ENCODE measurements around the gene PGAP3.

PGAP3 gene

DNA sequence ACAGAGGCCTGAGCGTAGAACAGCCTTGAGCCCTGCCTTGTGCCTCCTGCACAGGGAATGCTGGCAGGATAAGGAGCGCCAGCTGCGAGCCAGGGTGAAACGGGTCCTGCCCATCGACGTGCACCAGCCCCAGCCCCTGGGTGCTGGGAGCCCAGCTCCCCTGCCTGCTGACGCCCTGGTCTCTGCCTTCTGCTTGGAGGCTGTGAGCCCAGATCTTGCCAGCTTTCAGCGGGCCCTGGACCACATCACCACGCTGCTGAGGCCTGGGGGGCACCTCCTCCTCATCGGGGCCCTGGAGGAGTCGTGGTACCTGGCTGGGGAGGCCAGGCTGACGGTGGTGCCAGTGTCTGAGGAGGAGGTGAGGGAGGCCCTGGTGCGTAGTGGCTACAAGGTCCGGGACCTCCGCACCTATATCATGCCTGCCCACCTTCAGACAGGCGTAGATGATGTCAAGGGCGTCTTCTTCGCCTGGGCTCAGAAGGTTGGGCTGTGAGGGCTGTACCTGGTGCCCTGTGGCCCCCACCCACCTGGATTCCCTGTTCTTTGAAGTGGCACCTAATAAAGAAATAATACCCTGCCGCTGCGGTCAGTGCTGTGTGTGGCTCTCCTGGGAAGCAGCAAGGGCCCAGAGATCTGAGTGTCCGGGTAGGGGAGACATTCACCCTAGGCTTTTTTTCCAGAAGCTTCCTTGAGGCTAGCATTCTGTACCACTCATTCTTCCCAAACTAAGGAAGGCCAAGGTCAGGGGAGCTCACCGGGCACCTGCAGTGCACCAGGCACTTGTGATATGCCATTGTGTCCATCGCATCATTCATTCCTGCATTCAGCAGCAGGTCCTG lies 17.7 kb downstream of the PGAP3 start:
- DNase-seq, result no peak

DNA sequence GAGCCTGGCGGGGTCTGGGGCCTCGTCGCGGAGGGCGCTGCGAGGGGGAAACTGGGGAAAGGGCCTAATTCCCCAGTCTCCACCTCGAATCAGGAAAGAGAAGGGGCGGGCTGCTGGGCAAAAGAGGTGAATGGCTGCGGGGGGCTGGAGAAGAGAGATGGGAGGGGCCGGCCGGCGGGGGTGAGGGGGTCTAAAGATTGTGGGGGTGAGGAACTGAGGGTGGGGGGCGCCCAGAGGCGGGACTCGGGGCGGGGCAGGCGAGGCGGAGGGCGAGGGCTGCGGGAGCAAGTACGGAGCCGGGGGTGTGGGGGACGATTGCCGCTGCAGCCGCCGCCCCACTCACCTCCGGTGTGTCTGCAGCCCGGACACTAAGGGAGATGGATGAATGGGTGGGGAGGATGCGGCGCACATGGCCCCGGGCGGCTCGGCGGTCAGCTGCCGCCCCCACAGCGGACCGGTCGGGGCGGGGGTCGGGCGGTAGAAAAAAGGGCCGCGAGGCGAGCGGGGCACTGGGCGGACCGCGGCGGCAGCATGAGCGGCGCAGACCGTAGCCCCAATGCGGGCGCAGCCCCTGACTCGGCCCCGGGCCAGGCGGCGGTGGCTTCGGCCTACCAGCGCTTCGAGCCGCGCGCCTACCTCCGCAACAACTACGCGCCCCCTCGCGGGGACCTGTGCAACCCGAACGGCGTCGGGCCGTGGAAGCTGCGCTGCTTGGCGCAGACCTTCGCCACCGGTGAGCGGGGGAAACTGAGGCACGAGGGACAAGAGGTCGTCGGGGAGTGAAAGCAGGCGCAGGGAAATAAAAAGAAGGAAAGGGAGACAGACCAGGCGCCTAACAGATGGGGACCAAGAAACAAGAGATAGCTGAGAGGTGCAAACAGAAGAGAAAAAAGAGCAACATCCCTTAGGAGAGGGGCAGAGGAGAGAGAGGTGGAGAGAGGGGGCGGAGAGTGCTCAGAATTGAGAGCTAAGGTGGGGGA lies 19.6 kb downstream of the PGAP3 start, which contains the start of gene PNMT:
TSS of gene PNMT (plus strand) at position 509 of the 980 bp plus-strand sequence. CDS start at position 532, 23 bp downstream.
- peak; percentile 71 for DNase-seq

DNA sequence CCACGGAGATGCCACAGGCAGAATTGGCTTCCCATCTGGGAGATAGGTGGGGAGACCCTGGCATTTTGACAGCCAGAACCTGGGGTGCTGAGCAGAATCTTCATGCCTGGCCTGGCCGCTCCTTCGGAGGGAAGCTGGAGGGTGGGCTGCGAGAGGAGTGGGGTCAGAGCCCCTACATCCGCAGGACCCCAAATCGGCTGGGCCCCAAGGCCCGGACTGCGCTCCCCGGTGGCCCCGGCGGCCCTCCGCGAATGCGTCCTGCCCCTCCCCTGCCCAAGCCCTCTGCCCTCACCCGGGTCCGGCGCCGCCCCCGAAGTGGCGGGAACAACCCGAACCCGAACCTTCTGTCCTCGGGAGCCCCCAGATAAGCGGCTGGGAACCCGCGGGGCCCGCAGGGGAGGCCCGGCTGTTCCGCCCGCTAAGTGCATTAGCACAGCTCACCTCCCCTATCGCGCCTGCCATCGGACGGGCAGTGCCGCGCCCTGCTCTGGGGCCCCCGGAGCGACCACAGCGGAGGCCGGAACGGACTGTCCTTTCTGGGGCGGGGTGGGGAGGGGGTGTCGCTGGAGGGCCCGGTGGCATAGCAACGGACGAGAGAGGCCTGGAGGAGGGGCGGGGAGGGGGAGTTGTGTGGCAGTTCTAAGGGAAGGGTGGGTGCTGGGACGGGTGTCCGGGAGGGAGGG lies 20.5 kb downstream of the PGAP3 start:
- DNase-seq, result no peak

DNA sequence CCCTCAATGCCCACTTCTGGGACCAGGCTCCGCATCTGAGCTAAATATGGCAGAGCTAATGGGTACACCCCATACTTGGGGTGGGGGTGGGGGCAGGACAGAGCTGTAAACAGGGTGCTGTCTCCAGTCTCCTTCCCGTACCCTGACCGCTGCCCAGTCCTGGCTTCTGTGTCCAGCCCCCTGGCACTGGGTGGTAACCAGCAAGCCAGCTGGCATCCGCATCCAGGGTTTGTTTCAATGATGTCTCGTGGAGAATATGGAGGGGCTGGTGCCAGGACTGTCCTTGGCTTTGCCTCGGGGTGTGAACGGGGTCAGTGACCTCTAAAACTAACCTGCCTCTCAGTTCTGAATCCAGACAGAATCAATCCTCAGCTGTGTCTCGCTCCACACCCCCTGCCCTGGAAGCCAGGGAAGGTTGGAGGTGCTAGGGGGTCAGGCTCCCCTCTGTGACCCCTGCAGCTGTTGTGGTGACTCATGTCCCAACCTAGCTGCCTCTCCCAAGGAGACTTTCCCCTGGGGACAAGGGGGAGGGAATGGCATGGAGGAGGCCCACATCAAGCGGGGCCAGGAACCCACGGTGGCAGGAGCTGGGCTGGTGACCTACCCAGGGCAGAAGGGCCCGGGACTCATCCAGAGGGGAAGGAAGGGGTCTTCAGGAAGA lies 21.1 kb downstream of the PGAP3 start:
- no peak for DNase-seq

GRCh38 chr17:39666231-39666600 lies 21.6 kb downstream of the PGAP3 start:
- DNase-seq, result no peak

- no peak for DNase-seq
Measured at GRCh38 chr17:39665642-39666224, 22.1 kb downstream of the PGAP3 start.

DNA sequence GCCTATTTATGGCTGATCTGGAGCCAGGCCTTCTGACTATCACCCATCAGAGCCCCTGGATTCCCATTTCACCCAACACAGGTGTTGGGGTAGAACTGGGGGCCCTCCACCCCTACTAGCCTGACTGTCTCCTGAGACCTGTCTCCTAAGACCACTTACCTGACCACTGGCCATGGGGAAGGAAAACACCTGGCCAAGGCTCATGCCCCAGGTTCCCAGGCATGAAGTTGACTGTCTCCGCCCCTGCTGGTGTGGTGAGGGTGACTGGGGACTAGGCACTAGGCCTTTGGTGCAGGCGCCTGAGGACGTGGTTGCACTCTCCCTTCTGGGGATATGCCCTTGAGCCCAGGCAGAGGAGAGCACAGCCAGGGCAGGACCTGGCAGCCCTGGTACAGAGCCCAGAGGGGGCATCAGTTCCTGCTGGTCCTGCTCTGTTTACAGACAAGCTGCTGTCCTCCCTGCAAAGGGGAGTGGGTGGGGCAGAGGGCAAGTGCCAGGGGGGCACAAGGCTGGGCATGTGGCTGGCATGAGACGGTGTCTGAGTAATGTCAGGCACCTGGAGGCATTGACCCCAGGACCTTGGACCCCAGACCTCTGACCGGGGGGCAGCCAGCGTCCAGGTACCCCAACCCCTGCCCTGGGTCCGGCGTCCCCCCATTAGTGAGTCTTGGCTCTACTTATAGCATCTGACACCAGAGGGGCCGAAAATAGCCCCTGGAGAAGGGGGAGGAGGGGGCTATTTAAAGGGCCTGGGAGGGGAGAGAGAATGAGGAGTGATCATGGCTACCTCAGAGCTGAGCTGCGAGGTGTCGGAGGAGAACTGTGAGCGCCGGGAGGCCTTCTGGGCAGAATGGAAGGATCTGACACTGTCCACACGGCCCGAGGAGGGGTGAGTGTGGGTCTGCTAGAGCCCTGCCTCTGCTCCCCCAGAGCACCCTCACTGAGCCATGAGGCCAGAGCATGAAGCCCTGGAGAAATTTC lies 23.0 kb downstream of the PGAP3 start, which contains the start of gene TCAP:
TSS of gene TCAP (plus strand) at position 769 of the 981 bp plus-strand sequence. CDS start at position 780, 11 bp downstream.
- DNase-seq, result no peak

DNA sequence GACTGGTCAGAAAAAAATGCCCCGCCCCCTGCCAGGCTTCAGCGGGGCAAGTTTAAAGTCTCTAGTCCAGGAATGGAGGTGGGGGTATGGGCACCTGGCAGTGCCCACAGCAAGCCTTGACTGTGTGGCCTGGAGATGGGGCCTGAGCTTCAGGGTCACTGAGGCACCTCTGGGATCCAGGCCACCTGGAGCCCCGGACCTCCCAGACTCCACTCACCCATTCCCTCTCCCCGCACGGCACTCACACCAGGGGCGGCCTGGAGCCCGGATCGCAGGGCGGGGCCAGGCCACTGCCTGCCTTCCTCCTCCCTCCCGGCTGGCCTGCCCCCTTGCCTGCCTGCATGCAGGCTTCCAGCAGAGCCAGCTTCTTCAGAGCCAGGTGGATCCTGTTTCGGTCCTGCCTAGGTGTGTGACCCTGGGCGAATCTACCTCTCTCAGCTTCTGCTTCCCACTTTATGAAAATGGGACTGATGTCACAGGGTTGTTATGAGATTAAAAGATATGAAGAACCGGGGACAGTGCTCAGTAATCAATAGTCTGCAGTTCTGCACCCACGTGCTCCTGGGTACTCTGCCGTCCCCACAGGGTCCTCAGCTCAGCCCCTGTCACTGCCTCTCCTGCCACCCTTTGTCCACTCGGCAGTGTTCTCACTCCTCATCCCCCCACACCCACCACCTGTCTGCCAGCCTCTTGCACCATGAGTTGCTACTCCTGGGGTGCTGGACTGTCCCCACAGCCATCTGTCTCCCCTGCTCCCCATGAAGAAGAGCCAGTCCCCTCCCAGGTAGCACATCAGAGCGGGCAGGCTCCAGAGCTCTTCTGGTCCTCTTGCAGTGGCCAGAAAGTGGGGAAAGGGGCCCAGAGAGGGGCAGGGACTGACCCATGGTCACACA lies 23.9 kb downstream of the PGAP3 start:
- no peak for DNase-seq

GRCh38 chr17:39663340-39663687 lies 24.5 kb downstream of the PGAP3 start:
- DNase-seq, result no peak

DNA sequence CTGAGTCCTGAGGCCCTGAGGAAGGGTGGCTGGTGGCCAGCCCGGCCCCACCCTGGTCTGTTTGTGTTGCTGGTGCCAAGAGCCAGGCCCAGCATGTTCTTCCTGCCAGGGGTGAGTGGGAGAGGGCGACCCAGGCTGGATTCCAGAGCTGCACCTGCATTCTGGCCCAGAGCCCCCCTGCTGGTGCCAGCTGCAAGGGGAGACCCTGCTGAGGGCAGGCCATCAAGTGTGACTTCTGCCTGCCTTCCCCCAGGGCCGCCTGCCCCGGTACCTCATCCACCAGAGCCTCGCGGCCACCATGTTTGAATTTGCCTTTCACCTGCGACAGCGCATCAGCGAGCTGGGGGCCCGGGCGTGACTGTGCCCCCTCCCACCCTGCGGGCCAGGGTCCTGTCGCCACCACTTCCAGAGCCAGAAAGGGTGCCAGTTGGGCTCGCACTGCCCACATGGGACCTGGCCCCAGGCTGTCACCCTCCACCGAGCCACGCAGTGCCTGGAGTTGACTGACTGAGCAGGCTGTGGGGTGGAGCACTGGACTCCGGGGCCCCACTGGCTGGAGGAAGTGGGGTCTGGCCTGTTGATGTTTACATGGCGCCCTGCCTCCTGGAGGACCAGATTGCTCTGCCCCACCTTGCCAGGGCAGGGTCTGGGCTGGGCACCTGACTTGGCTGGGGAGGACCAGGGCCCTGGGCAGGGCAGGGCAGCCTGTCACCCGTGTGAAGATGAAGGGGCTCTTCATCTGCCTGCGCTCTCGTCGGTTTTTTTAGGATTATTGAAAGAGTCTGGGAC lies 25.1 kb downstream of the PGAP3 start:
- no peak for DNase-seq

- DNase-seq, result no peak
Measured at GRCh38 chr17:39661744-39662541, 25.9 kb downstream of the PGAP3 start.

- no peak for DNase-seq
Measured at GRCh38 chr17:39660397-39661385, 27.2 kb downstream of the PGAP3 start.

- no peak for DNase-seq
Measured at GRCh38 chr17:39660011-39660360, 27.9 kb downstream of the PGAP3 start.

GRCh38 chr17:39659279-39660010 lies 28.4 kb downstream of the PGAP3 start:
- DNase-seq, result no peak

DNA sequence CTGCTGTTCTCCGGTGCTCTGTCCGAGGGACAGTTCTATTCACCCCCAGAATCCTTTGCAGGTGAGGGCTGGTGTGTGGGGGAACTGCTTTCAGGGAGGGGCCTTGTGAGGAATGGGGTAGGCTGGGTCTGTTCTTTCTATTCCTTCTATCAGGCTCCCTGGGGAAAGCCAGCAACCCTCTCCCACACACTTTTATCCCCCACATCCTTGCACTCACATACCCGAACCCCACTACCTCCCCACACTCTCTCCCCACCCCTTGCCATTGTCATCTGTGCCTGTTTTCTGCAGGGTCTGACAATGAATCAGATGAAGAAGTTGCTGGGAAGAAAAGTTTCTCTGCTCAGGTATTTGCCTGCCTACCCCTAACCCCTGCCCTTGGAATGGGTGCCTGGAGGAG lies 29.1 kb downstream of the PGAP3 start:
- no peak for DNase-seq

DNA sequence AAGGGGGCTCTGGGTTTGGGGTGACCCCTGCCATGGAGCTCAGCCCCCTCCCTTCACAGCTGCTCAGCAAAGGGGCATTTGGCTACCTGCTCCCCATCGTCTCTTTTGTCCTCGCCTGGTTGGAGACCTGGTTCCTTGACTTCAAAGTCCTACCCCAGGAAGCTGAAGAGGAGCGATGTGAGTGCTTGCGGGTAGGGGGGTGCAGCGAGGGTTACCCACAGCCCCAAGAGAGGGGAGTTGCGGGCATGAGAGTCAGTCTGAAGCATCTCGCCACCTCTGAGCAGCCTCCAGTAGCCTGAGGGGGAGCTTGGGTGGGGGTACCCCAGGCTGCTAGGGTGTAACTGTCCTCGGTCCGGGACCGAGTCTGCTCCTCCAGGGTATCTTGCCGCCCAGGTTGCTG lies 29.5 kb downstream of the PGAP3 start:
- no peak for DNase-seq

All from activated CD4-positive, CD25-positive, alpha-beta regulatory T cell treated with anti-CD3 and anti-CD28 coated beads, Interleukin-2, amount 50 U/mL, for 72 hours (primary cell).